ENCODE data around the gene AKR1C3.

DNA sequence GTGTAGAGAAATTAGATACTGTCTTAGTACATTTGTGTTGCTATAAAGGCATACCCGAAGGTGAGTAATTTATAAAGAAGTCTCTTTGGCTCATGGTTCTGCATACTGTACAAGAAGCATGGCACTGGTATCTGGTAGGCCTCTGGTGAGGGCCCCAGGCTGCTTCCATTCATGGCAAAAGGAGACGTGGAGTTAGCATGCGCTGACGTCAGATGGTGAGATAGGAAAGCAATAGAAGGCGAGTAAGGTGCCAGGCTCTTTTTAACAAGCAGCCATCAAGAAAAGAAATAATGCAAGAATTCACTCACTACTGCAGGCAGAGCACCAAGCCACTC, 52.7 kb downstream of the AKR1C3 start:
- TF ChIP-seq, protein P1, sequence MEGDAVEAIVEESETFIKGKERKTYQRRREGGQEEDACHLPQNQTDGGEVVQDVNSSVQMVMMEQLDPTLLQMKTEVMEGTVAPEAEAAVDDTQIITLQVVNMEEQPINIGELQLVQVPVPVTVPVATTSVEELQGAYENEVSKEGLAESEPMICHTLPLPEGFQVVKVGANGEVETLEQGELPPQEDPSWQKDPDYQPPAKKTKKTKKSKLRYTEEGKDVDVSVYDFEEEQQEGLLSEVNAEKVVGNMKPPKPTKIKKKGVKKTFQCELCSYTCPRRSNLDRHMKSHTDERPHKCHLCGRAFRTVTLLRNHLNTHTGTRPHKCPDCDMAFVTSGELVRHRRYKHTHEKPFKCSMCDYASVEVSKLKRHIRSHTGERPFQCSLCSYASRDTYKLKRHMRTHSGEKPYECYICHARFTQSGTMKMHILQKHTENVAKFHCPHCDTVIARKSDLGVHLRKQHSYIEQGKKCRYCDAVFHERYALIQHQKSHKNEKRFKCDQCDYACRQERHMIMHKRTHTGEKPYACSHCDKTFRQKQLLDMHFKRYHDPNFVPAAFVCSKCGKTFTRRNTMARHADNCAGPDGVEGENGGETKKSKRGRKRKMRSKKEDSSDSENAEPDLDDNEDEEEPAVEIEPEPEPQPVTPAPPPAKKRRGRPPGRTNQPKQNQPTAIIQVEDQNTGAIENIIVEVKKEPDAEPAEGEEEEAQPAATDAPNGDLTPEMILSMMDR (conservative IDR thresholded peaks at IDR 0.05; ENCODE audit: low read depth, low read length): no peak
- TF ChIP-seq, protein P2, sequence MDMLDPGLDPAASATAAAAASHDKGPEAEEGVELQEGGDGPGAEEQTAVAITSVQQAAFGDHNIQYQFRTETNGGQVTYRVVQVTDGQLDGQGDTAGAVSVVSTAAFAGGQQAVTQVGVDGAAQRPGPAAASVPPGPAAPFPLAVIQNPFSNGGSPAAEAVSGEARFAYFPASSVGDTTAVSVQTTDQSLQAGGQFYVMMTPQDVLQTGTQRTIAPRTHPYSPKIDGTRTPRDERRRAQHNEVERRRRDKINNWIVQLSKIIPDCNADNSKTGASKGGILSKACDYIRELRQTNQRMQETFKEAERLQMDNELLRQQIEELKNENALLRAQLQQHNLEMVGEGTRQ (IDR thresholded peaks at IDR 0.05; ENCODE audit: low read depth, low read length): no peak
- no peak for TF ChIP-seq CEBPB (IDR thresholded peaks at IDR 0.05; ENCODE audit: low read depth, low read length)
- TF ChIP-seq CHD1 (IDR thresholded peaks at IDR 0.05; ENCODE audit: low read depth, low read length): no peak
- TF ChIP-seq BHLHE40 (IDR thresholded peaks at IDR 0.05; ENCODE audit: low read depth, low read length): no peak
